Measurements from ENCODE around the gene ELOB.

GRCh38 chr16:2799859-2800226 is 22.8 kb upstream of the ELOB start:
- TF ChIP-seq CTCF (IDR thresholded peaks at IDR 0.05) = no peak
- no peak for TF ChIP-seq POLR2A (IDR thresholded peaks at IDR 0.05)

All from testis (tissue), 2 donors.